K562 (cell line): ENCODE measurements around the gene ZNF500. TPM values are rescaled to one million over a fixed set of nuclear protein-coding genes. Genes with fewer than 3 reads are reported as not detected.

ENCODE experiments used
- ATAC-seq: fragments of 200-7000 bp; cut with Tn5 transposase; 3 replicates; pipeline ENCODE4 v1.9.1; 2020; ENCODE audit warnings: moderate library complexity
- BruUV-seq: library from RNA; stranded (reverse); fragments of 400-500 nt; replicated peaks from 2 replicates; lab custom pipeline; 2021; lab: Mats Ljungman, UMichigan
- CTCF ChIA-PET: fragments of 300-600 bp; formaldehyde crosslinking; extraction: SDS; loops from one replicate; lab custom pipeline; 2021; ENCODE audit warnings: low intra/inter-chr PET ratio; lab: Yijun Ruan, JAX
- POLR2A ChIA-PET: fragments of 300-600, 350-650 bp; sonication (Branson Sonifier 250); formaldehyde crosslinking; extraction: SDS; loops from one replicate; lab custom pipeline; 2021; ENCODE audit warnings: antibody characterized with exemption, inconsistent platforms; lab: Yijun Ruan, JAX
- DNase-seq, 4 experiments: peaks; one replicate each; pipeline versions ENCODE4 v3.0.0 to v3.0.0-alpha.2; 2011 to 2018; ENCODE audit warnings: low spot score in 3 of 4, mixed read lengths in 3 of 4; ENCODE audit errors: extremely low read depth in 1 of 4
- FAIRE-seq: peaks from 2 replicates; lab custom pipeline; 2011; peaks lifted over from hg19 to GRCh38; lab: Jason Lieb, UNC
- H2AFZ ChIP-seq: 2 replicates; pipeline ENCODE4 v1.6.0; 2011; ENCODE audit warnings: low read depth, low read length, control low read depth, inconsistent platforms
- H3K27ac ChIP-seq: fragments of 200-600 bp; 3 replicates; pipeline ENCODE4 v1.8.0; 2011; ENCODE audit warnings: low read depth, mild to moderate bottlenecking, control low read depth, inconsistent platforms, low read length, moderate library complexity, mixed read lengths; ENCODE audit errors: extremely low read depth
- H3K27me3 ChIP-seq, 2 experiments: fragments of 300-600 bp in 1 of 2; 2 replicates in 1 of 2; 3 replicates in 1 of 2; pipeline versions ENCODE4 v1.6.0 to v1.8.0; 2011; ENCODE audit warnings: inconsistent platforms in 2 of 2, low read length in 2 of 2, mild to moderate bottlenecking in 1 of 2, mixed read lengths in 1 of 2, moderate library complexity in 1 of 2; ENCODE audit not compliant: control insufficient read depth in 2 of 2, insufficient read depth in 2 of 2
- H3K36me3 ChIP-seq: fragments of 300-600 bp; 3 replicates; pipeline ENCODE4 v1.8.0; 2011; ENCODE audit warnings: mild to moderate bottlenecking, low read length, inconsistent platforms; ENCODE audit not compliant: control insufficient read depth, insufficient read depth
- H3K4me1 ChIP-seq, 2 experiments: fragments of 200-600 bp in 1 of 2; replicated peaks in 1 of 2; 2 replicates in 1 of 2; 3 replicates in 1 of 2; pipeline versions ENCODE4 v1.5.1 to v1.8.0; 2011; ENCODE audit warnings: inconsistent platforms in 2 of 2, low read length in 2 of 2, mild to moderate bottlenecking in 1 of 2, mixed read lengths in 1 of 2, moderate library complexity in 1 of 2; ENCODE audit not compliant: control insufficient read depth in 2 of 2, insufficient read depth in 2 of 2
- H3K4me2 ChIP-seq: 2 replicates; pipeline ENCODE4 v1.6.1; 2011; ENCODE audit warnings: low read length, control low read depth, inconsistent platforms, mixed read lengths; ENCODE audit not compliant: insufficient read depth
- H3K4me3 ChIP-seq: fragments of 200-600 bp; sonication (generic), shearing (Covaris generic); 2 replicates; pipeline ENCODE4 v1.5.1; 2016; ENCODE audit warnings: control low read depth, inconsistent platforms
- H3K79me2 ChIP-seq: fragments of 200-600 bp; 3 replicates; pipeline ENCODE4 v1.8.0; 2011; ENCODE audit warnings: low read length, inconsistent platforms; ENCODE audit not compliant: control insufficient read depth, insufficient read depth
- H3K9ac ChIP-seq, 2 experiments: 2 replicates each; pipeline versions ENCODE4 v1.6.0 to v1.6.1; 2011; ENCODE audit warnings: low read depth in 2 of 2, low read length in 2 of 2, control low read depth in 1 of 2, inconsistent platforms in 1 of 2, mild to moderate bottlenecking in 1 of 2, mixed read lengths in 1 of 2; ENCODE audit not compliant: insufficient read depth in 1 of 2
- H3K9me1 ChIP-seq: one replicate; pipeline ENCODE4 v1.6.0; 2011; ENCODE audit warnings: inconsistent platforms, mild to moderate bottlenecking, low read length, moderate library complexity; ENCODE audit not compliant: control insufficient read depth, insufficient read depth
- H3K9me3 ChIP-seq: replicated peaks from 2 replicates; pipeline ENCODE4 v1.5.1; 2011; ENCODE audit warnings: low read depth, low read length, inconsistent platforms; ENCODE audit not compliant: control insufficient read depth, insufficient read depth
- H4K20me1 ChIP-seq: replicated peaks from 2 replicates; pipeline ENCODE4 v1.6.1; 2011; ENCODE audit warnings: low read length, inconsistent platforms, mixed read lengths; ENCODE audit not compliant: control insufficient read depth, insufficient read depth
- ATF3 ChIP-seq, 2 experiments: fragments of 450-650 bp in 1 of 2; sonication (generic) in 1 of 2; formaldehyde crosslinking in 1 of 2; IDR thresholded peaks in 1 of 2; conservative IDR thresholded peaks in 1 of 2; 2 replicates each; pipeline versions ENCODE4 v1.6.1 to v1.8.1; 2016 to 2023; ENCODE audit warnings: mild to moderate bottlenecking in 2 of 2, moderate library complexity in 2 of 2, inconsistent platforms in 1 of 2, missing genetic modification reagents in 1 of 2
- CEBPB ChIP-seq: fragments of 450-650 bp; IDR thresholded peaks from 2 replicates; pipeline ENCODE4 v1.6.1; 2016; ENCODE audit warnings: missing genetic modification characterization, missing compliant biosample characterization
- CEBPG ChIP-seq, 3 experiments: fragments of 200-800 bp in 1 of 3; sonication (Bioruptor generic) in 1 of 3; sonication (generic) in 1 of 3; formaldehyde crosslinking in 1 of 3; IDR thresholded peaks in 2 of 3; conservative IDR thresholded peaks in 1 of 3; 2 replicates each; pipeline versions ENCODE4 v1.6.1 to v1.8.0; 2016 to 2022; ENCODE audit warnings: missing compliant biosample characterization in 2 of 3, missing genetic modification characterization in 2 of 3, mild to moderate bottlenecking in 1 of 3, missing genetic modification reagents in 1 of 3
- FOSL1 ChIP-seq: fragments of 200-800 bp; sonication (Bioruptor generic); conservative IDR thresholded peaks from 2 replicates; pipeline ENCODE4 v1.6.1; 2016; ENCODE audit warnings: missing genetic modification characterization, missing compliant biosample characterization
- FOXJ3 ChIP-seq: sonication (generic); formaldehyde crosslinking; IDR thresholded peaks from 2 replicates; pipeline ENCODE4 v1.4.0; 2020; ENCODE audit warnings: mild to moderate bottlenecking, missing genetic modification reagents
- WGBS: fragments of 100-300 bp; shearing (Covaris generic); methylation state at CpG from one replicate; pipeline ENCODE4 v1.1.6; 2016; ENCODE audit warnings: low coverage, mixed read lengths; ENCODE audit not compliant: insufficient coverage; ENCODE audit errors: missing lambda C conversion rate; 5-methylcytosine and 5-hydroxymethylcytosine counted together
- in situ Hi-C: fragments of 300-500 bp; cut with MboI; formaldehyde crosslinking; loops from 4 replicates; pipeline ENCODE4 v1.15.0; 2018; ENCODE audit warnings: inconsistent platforms, mixed read lengths
- intact Hi-C: fragments of 100-400 bp; cut with micrococcal nuclease; formaldehyde crosslinking; loops from 2 replicates; pipeline ENCODE4 v1.14.2; 2022
- polyA plus RNA-seq, 8 experiments: library from polyadenylated mRNA; depleted of rRNA in 4 of 8; stranded (reverse) in 5 of 8; unstranded in 3 of 8; fragments of >200 nt; fragmentation: Nextera tagmentation in 2 of 8; fragmentation: Illumina TruSeq in 1 of 8; extraction: Ambion mirVana in 2 of 8; extraction: Trizol in 1 of 8; gene quantifications; 2 replicates each; pipeline versions ENCODE4 v1.2.1 to v1.2.3, GENCODE V29; 2011 to 2014; ENCODE audit warnings: inconsistent platforms in 1 of 8, missing spikeins in 1 of 8
- total RNA-seq, 7 experiments: library from RNA; depleted of rRNA in 6 of 7; stranded (reverse); fragments of >200 nt in 6 of 7; fragmentation: Illumina TruSeq in 2 of 7; extraction: Trizol in 2 of 7; gene quantifications; 2 replicates each; pipeline versions ENCODE4 v1.2.1 to v1.2.3, GENCODE V29; 2011 to 2021; ENCODE audit warnings: low replicate concordance in 1 of 7

Gene ZNF500
- total and polyA plus RNA-seq, 9 of the 15 experiments (the other 6 are each of a cell fraction or from before 2014, with no cell fraction given) = 0.80 to 20.8 (median 5.3) TPM

- Histone ChIP-seq H3K4me2 (no peak overlapping the region), H3K9me3 (no peaks in the 10 kb centered on the region), H2AFZ (no peak overlapping the region), H3K4me3 (no peak overlapping the region), H3K4me1 (peaks cover 3 to 10% of the 10 kb centered on the region in 2 experiments; a peak in 3 of 5 replicates), H3K9me1 (no peaks in the 10 kb centered on the region), H3K27ac (no peak overlapping the region), H3K79me2 (no peaks in the 10 kb centered on the region), H3K9ac (no peak overlapping the region), H4K20me1 (no peaks in the 10 kb centered on the region), H3K27me3 (no peaks in the 10 kb centered on the region), H3K36me3 (no peaks in the 10 kb centered on the region)
- FAIRE-seq (no peak), ATAC-seq (no peak), DNase-seq (no peak)
- ChIA-PET CTCF (no interaction called here), POLR2A (interaction anchor here (0.7 to 1.3 kb wide), 2 partner anchors 9 to 17 kb away, joined by 3 to 5 read pairs; no protein-coding TSS in a partner anchor)
- in situ Hi-C loops (no loop called here), intact Hi-C loops (no loop called here)
- WGBS = 67% methylated on average over 8 of the region's 17 CpGs
- no TSS peak for BruUV-seq
- TF ChIP-seq CEBPG (CRISPR knock-in tag; IDR thresholded peaks at IDR 0.05) (peak; percentile 18; the same call in 1 of the 2 replicates), CEBPG (tag; conservative IDR thresholded peaks at IDR 0.05 in 1 of 2, IDR thresholded peaks at IDR 0.05 in 1 of 2) (no peak), FOSL1 (tag) (0 out of 2 replicates have a peak, but pooled peaks have one; percentile 13), CEBPB (tag) (peak; percentile 55), FOXJ3 (CRISPR knock-in tag) (no peak), ATF3 (IDR thresholded peaks at IDR 0.05) (peak; percentile 50), ATF3 (CRISPR knock-in tag; conservative IDR thresholded peaks at IDR 0.05) (no peak)
These were observed 10.5 kb upstream of the ZNF500 start for GRCh38 chr16:4777339-4778049.
